PFSK-1 (cell line): ENCODE data around the gene IPPK.

Experiments used
- REST ChIP-seq, 2 experiments: IDR thresholded peaks; 2 replicates each; pipeline versions ENCODE4 v1.6.1 to v1.8.0; 2011 to 2012; ENCODE audit warnings: low read depth in 2 of 2, low read length in 2 of 2, control low read depth in 1 of 2, inconsistent platforms in 1 of 2, mild to moderate bottlenecking in 1 of 2, moderate library complexity in 1 of 2; ENCODE audit not compliant: insufficient read depth in 1 of 2
- SIN3A ChIP-seq: IDR thresholded peaks from 2 replicates; pipeline ENCODE4 v1.6.1; 2012; ENCODE audit warnings: mild to moderate bottlenecking, low read length, moderate library complexity, borderline replicate concordance; ENCODE audit not compliant: insufficient read depth

- TF ChIP-seq REST (IDR thresholded peaks at IDR 0.05; ENCODE audit: insufficient read depth in 1 of 2, low read depth in 2 of 2, low read length in 2 of 2) (no peak), SIN3A (no peak)
Observed at GRCh38 chr9:92669527-92669889, 423 bp downstream of the IPPK start.
